CD8-positive, alpha-beta memory T cell (primary cell): Measurements from ENCODE around the gene MOCS3. TPM values are rescaled to one million over a fixed set of nuclear protein-coding genes. Genes with fewer than 3 reads are reported as not detected.
A peak's percentile ranks its signal among the peaks of the same experiment; 100 is the strongest.

ENCODE experiments used
- CTCF ChIA-PET: fragments of 350-600 bp; sonication (Branson Sonifier 250); formaldehyde crosslinking; loops from one replicate; lab custom pipeline; 2021; ENCODE audit warnings: antibody characterized with exemption; lab: Charles Lee
- POLR2A ChIA-PET: fragments of 350-600 bp; sonication (Branson Sonifier 250); formaldehyde crosslinking; loops from one replicate; lab custom pipeline; 2021; ENCODE audit warnings: antibody characterized with exemption; lab: Charles Lee
- DNase-seq, 5 donors: peaks; one replicate each; pipeline versions ENCODE4 v3.0.0 to v3.0.0-alpha.2; 2020 to 2022; ENCODE audit warnings: mixed read lengths in 1 of 5
- H3K27ac ChIP-seq: one replicate; pipeline ENCODE4 v1.7.0; 2013; ENCODE audit warnings: low read depth, mild to moderate bottlenecking, low read length, moderate library complexity
- H3K27me3 ChIP-seq: 2 replicates; pipeline ENCODE4 v1.7.0; 2013; ENCODE audit warnings: low read length, mild to moderate bottlenecking; ENCODE audit not compliant: insufficient read depth, poor library complexity, severe bottlenecking
- H3K36me3 ChIP-seq: 2 replicates; pipeline ENCODE4 v1.7.0; 2013; ENCODE audit warnings: mild to moderate bottlenecking, low read length, moderate library complexity; ENCODE audit not compliant: insufficient read depth
- H3K4me1 ChIP-seq: 2 replicates; pipeline ENCODE4 v1.7.0; 2013; ENCODE audit warnings: mild to moderate bottlenecking, low read length, moderate library complexity; ENCODE audit not compliant: insufficient read depth
- H3K4me3 ChIP-seq: 2 replicates; pipeline ENCODE4 v1.7.0; 2013; ENCODE audit warnings: mild to moderate bottlenecking, low read length
- H3K9me3 ChIP-seq: 2 replicates; pipeline ENCODE4 v1.7.0; 2013; ENCODE audit warnings: mild to moderate bottlenecking, low read length
- H3K27ac Mint-ChIP-seq, 8 donors: one replicate each; pipeline ENCODE4 v1.8.0; 2020 to 2021; ENCODE audit warnings: mixed read lengths in 8 of 8, mild to moderate bottlenecking in 6 of 8, inconsistent platforms in 3 of 8, moderate library complexity in 3 of 8
- H3K27me3 Mint-ChIP-seq, 2 donors: one replicate each; pipeline ENCODE4 v1.8.0; 2020 to 2021; ENCODE audit warnings: mixed read lengths in 2 of 2, mild to moderate bottlenecking in 1 of 2, moderate library complexity in 1 of 2
- H3K36me3 Mint-ChIP-seq, 3 donors: one replicate each; pipeline ENCODE4 v1.8.0; 2020 to 2021; ENCODE audit warnings: mixed read lengths in 3 of 3, inconsistent platforms in 1 of 3, mild to moderate bottlenecking in 1 of 3
- H3K4me1 Mint-ChIP-seq, 3 donors: one replicate each; pipeline ENCODE4 v1.8.0; 2020 to 2021; ENCODE audit warnings: mixed read lengths in 3 of 3, inconsistent platforms in 1 of 3, mild to moderate bottlenecking in 1 of 3
- H3K4me3 Mint-ChIP-seq, 7 donors: one replicate each; pipeline ENCODE4 v1.8.0; 2020 to 2021; ENCODE audit warnings: mixed read lengths in 7 of 7, mild to moderate bottlenecking in 6 of 7, moderate library complexity in 4 of 7, inconsistent platforms in 2 of 7
- H3K9me3 Mint-ChIP-seq, 5 donors: one replicate each; pipeline ENCODE4 v1.8.0; 2020 to 2022; ENCODE audit warnings: mixed read lengths in 5 of 5, mild to moderate bottlenecking in 3 of 5, moderate library complexity in 2 of 5, inconsistent platforms in 1 of 5
- polyA plus RNA-seq: library from polyadenylated mRNA; unstranded; fragments of 300-500 nt; fragmentation: Illumina TruSeq; gene quantifications from one replicate; pipeline ENCODE4 v1.2.3, GENCODE V29; 2021
- total RNA-seq, 2 experiments: library from RNA; stranded (reverse); gene quantifications; one replicate each; pipeline ENCODE4 v1.2.3, GENCODE V29; 2021

MOCS3 gene
- total and polyA plus RNA-seq, 3 experiments from 2014 or later: 3.4 to 8.1 (median 7.9) TPM

- ChIA-PET CTCF (interaction anchor here (1.0 to 15.9 kb wide), 12 partner anchors 8 to 198 kb away, joined by 3 to 278 read pairs (median 7); partner anchors contain the start of genes BCAS4, DPM1 and MOCS3), POLR2A (interaction anchor here (0.5 to 6.1 kb wide), 9 partner anchors 26 to 1553 kb away, joined by 3 to 87 read pairs (median 5); partner anchors contain the start of genes BCAS4, DPM1 and MOCS3)
- peaks cover 0 to 67% (median 16%) of the 10 kb centered on the region in 3 donors for H3K36me3 Mint-ChIP-seq
- DNase-seq: no peak
- Histone ChIP-seq H3K36me3 (peaks cover 13% of the 10 kb centered on the region), H3K4me1 (peaks cover 35% of the 10 kb centered on the region), H3K4me3 (peak overlapping the region; percentile 87), H3K27me3 (no peaks in the 10 kb centered on the region), H3K27ac (peak overlapping the region; percentile 97), H3K9me3 (no peaks in the 10 kb centered on the region)
- no peaks in the 10 kb centered on the region for H3K27me3 Mint-ChIP-seq
- H3K4me3 Mint-ChIP-seq: peak overlapping the region; percentile 81 to 98 (median 91)
- no peaks in the 10 kb centered on the region for H3K9me3 Mint-ChIP-seq
- peak overlapping the region; percentile 55 to 100 (median 97) for H3K27ac Mint-ChIP-seq
- peaks cover 28 to 38% (median 37%) of the 10 kb centered on the region in 3 donors for H3K4me1 Mint-ChIP-seq
These were observed 26.6 kb upstream of the MOCS3 start for GRCh38 chr20:50932016-50932485.

- Mint-ChIP-seq H3K27me3 (no peaks in the 10 kb centered on the region), H3K36me3 (peaks cover 0 to 66% (median 15%) of the 10 kb centered on the region in 3 donors), H3K4me1 (peaks cover 21 to 31% (median 30%) of the 10 kb centered on the region in 3 donors), H3K27ac (peak overlapping the region; percentile 44 to 100 (median 97)), H3K4me3 (peak overlapping the region; percentile 64 to 98 (median 90)), H3K9me3 (no peaks in the 10 kb centered on the region)
- ChIA-PET POLR2A (interaction anchor here (2.2 to 6.1 kb wide), 4 partner anchors 25 to 142 kb away, joined by 23 to 87 read pairs (median 50); partner anchors contain the start of genes BCAS4, DPM1 and MOCS3), CTCF (interaction anchor here (2.0 to 15.9 kb wide), 4 partner anchors 10 to 138 kb away, joined by 11 to 278 read pairs (median 54); partner anchors contain the start of genes BCAS4, DPM1 and MOCS3)
- no peak overlapping the region for H3K27ac ChIP-seq
- no peaks in the 10 kb centered on the region for H3K9me3 ChIP-seq
- peaks cover 28% of the 10 kb centered on the region for H3K4me1 ChIP-seq
- DNase-seq: no peak
- H3K36me3 ChIP-seq: peaks cover 13% of the 10 kb centered on the region
- no peak overlapping the region for H3K4me3 ChIP-seq
- no peaks in the 10 kb centered on the region for H3K27me3 ChIP-seq
These were observed 25.8 kb upstream of the MOCS3 start for GRCh38 chr20:50932691-50933280.

- Histone ChIP-seq H3K4me1 (peaks cover 20% of the 10 kb centered on the region), H3K4me3 (no peak overlapping the region), H3K9me3 (no peaks in the 10 kb centered on the region), H3K36me3 (peaks cover 9% of the 10 kb centered on the region), H3K27ac (no peak overlapping the region), H3K27me3 (no peaks in the 10 kb centered on the region)
- Mint-ChIP-seq H3K27me3 (no peaks in the 10 kb centered on the region), H3K4me1 (peaks cover 13 to 23% (median 22%) of the 10 kb centered on the region in 3 donors), H3K4me3 (peak overlapping the region in 1 of 7 donors; percentile 45), H3K27ac (peak overlapping the region in 7 of 8 donors; percentile 35 to 100 (median 78)), H3K36me3 (peaks cover 0 to 64% (median 17%) of the 10 kb centered on the region in 3 donors), H3K9me3 (no peaks in the 10 kb centered on the region)
- DNase-seq: no peak
- POLR2A ChIA-PET: interaction anchor here (0.6 to 6.1 kb wide), 2 partner anchors 24 to 111 kb away, joined by 3 to 87 read pairs; partner anchors contain the start of genes DPM1 and MOCS3
- CTCF ChIA-PET: interaction anchor here (0.8 to 15.9 kb wide), 2 partner anchors 14 to 139 kb away, joined by 3 to 278 read pairs; partner anchors contain the start of gene BCAS4
These were observed 25.0 kb upstream of the MOCS3 start for GRCh38 chr20:50933589-50933988.

GRCh38 chr20:50943069-50943468, 15.5 kb upstream of the MOCS3 start:
- H3K27ac Mint-ChIP-seq: peak overlapping the region in 2 of 8 donors; percentile 27 to 36
- H3K27me3 Mint-ChIP-seq: no peaks in the 10 kb centered on the region
- ChIA-PET POLR2A (no interaction called here), CTCF (interaction anchor here (1.3 to 2.2 kb wide), 2 partner anchors 11 to 14 kb away, joined by 3 to 11 read pairs; partner anchors contain the start of gene ADNP)
- Histone ChIP-seq H3K27ac (no peak overlapping the region), H3K9me3 (no peaks in the 10 kb centered on the region), H3K4me3 (no peak overlapping the region), H3K36me3 (peaks cover 59% of the 10 kb centered on the region), H3K27me3 (no peaks in the 10 kb centered on the region), H3K4me1 (no peaks in the 10 kb centered on the region)
- peaks cover 0 to 79% (median 14%) of the 10 kb centered on the region in 3 donors for H3K36me3 Mint-ChIP-seq
- DNase-seq: peak in 1 of 5 donors; percentile 19
- no peak overlapping the region for H3K4me3 Mint-ChIP-seq
- H3K9me3 Mint-ChIP-seq: no peaks in the 10 kb centered on the region
- H3K4me1 Mint-ChIP-seq: peaks cover 0 to 5% (median 0%) of the 10 kb centered on the region in 3 donors

GRCh38 chr20:50948132-50948785, 10.4 kb upstream of the MOCS3 start:
- Histone ChIP-seq H3K27me3 (no peaks in the 10 kb centered on the region), H3K27ac (no peak overlapping the region), H3K36me3 (peaks cover 70% of the 10 kb centered on the region), H3K4me3 (no peak overlapping the region), H3K4me1 (no peaks in the 10 kb centered on the region), H3K9me3 (no peaks in the 10 kb centered on the region)
- Mint-ChIP-seq H3K9me3 (no peaks in the 10 kb centered on the region), H3K36me3 (peaks cover 4 to 82% (median 30%) of the 10 kb centered on the region in 3 donors), H3K27me3 (no peaks in the 10 kb centered on the region), H3K4me1 (peaks cover 9 to 21% (median 12%) of the 10 kb centered on the region in 3 donors), H3K4me3 (no peak overlapping the region), H3K27ac (peak overlapping the region in 2 of 8 donors; percentile 17 to 66)
- CTCF ChIA-PET: interaction anchor here (0.6 to 1.7 kb wide), 5 partner anchors 10 to 501 kb away, joined by 3 to 6 read pairs (median 4); partner anchors contain the start of genes BCAS4, DPM1 and MOCS3
- no peak for DNase-seq
- POLR2A ChIA-PET: no interaction called here

GRCh38 chr20:50953196-50953595, 5.4 kb upstream of the MOCS3 start:
- H3K4me3 Mint-ChIP-seq: no peak overlapping the region

GRCh38 chr20:50953821-50954220, 4.8 kb upstream of the MOCS3 start:
- peaks cover 46 to 62% (median 55%) of the 10 kb centered on the region in 3 donors for H3K4me1 Mint-ChIP-seq
- H3K27me3 Mint-ChIP-seq: no peaks in the 10 kb centered on the region
- no peaks in the 10 kb centered on the region for H3K27me3 ChIP-seq
- H3K4me3 ChIP-seq: no peak overlapping the region
- H3K27ac Mint-ChIP-seq: peak overlapping the region in 1 of 8 donors; percentile 71
- CTCF ChIA-PET: no interaction called here
- H3K4me1 ChIP-seq: peaks cover 19% of the 10 kb centered on the region
- peaks cover 4 to 73% (median 20%) of the 10 kb centered on the region in 3 donors for H3K36me3 Mint-ChIP-seq
- no peaks in the 10 kb centered on the region for H3K9me3 Mint-ChIP-seq
- POLR2A ChIA-PET: no interaction called here
- H3K9me3 ChIP-seq: no peaks in the 10 kb centered on the region
- no peak overlapping the region for H3K4me3 Mint-ChIP-seq
- no peak overlapping the region for H3K27ac ChIP-seq
- no peak for DNase-seq
- peaks cover 41% of the 10 kb centered on the region for H3K36me3 ChIP-seq

More at GRCh38 chr20:50953196-50953595, 5.4 kb upstream of the MOCS3 start:
- Histone ChIP-seq H3K27ac (no peak overlapping the region), H3K27me3 (no peaks in the 10 kb centered on the region), H3K9me3 (no peaks in the 10 kb centered on the region), H3K36me3 (peaks cover 46% of the 10 kb centered on the region), H3K4me1 (peaks cover 19% of the 10 kb centered on the region), H3K4me3 (no peak overlapping the region)
- Mint-ChIP-seq H3K4me1 (peaks cover 39 to 56% (median 49%) of the 10 kb centered on the region in 3 donors), H3K9me3 (no peaks in the 10 kb centered on the region), H3K27ac (peak overlapping the region in 1 of 8 donors; percentile 32), H3K27me3 (no peaks in the 10 kb centered on the region), H3K36me3 (peaks cover 4 to 70% (median 22%) of the 10 kb centered on the region in 3 donors)
- ChIA-PET POLR2A (no interaction called here), CTCF (no interaction called here)
- no peak for DNase-seq
